ENCODE data around the gene COL9A3. TPM values are rescaled to one million over a fixed set of nuclear protein-coding genes. Genes with fewer than 3 reads are reported as not detected.

COL9A3 gene
- total RNA-seq, 1 donor from 2014 or later = 78.7 TPM

DNA sequence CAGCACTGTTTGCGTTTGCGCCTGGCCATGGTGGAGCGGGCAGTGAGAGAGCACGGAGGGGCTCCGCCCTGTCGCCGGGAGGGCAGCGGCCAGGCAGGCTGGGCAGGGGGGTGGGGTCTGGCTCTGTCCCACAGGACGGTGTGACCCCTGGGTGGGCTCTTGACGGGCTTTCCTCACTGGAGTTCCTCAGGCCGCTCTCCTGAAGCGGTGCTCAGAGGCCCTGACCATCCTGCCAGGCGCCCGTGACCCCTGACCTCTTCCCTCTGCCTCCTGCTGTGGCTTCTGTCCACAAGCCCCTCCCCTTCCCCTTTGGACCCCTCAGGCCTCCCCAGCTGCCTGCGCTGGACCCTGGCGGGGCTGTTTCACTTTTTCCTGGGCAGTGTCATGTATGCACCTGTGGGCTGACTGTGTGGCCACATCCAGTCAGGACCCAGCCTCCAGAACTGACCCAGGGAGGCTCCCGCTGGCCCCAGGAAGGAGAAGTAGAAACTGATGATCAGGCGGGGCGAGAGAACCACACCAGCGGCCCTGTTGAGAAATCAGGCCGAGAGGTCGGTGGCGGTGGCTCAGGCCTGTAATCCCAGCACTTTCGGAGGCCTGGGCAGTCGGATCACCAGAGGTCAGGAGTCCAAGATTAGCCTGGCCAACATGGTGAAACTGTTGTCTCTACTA, 11.0 kb upstream of the COL9A3 start:
- peak overlapping the region; percentile 52 for H3K27ac Mint-ChIP-seq (ENCODE audit: unreplicated experiment)
- TF ChIP-seq, protein P1, sequence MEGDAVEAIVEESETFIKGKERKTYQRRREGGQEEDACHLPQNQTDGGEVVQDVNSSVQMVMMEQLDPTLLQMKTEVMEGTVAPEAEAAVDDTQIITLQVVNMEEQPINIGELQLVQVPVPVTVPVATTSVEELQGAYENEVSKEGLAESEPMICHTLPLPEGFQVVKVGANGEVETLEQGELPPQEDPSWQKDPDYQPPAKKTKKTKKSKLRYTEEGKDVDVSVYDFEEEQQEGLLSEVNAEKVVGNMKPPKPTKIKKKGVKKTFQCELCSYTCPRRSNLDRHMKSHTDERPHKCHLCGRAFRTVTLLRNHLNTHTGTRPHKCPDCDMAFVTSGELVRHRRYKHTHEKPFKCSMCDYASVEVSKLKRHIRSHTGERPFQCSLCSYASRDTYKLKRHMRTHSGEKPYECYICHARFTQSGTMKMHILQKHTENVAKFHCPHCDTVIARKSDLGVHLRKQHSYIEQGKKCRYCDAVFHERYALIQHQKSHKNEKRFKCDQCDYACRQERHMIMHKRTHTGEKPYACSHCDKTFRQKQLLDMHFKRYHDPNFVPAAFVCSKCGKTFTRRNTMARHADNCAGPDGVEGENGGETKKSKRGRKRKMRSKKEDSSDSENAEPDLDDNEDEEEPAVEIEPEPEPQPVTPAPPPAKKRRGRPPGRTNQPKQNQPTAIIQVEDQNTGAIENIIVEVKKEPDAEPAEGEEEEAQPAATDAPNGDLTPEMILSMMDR (IDR thresholded peaks at IDR 0.05; ENCODE audit: partially characterized antibody, unreplicated experiment) = no peak
- peaks cover 9% of the 10 kb centered on the region for H3K4me1 Mint-ChIP-seq (ENCODE audit: low read depth, unreplicated experiment)
- peak; percentile 73 for DNase-seq
- peak overlapping the region; percentile 84 for H3K4me3 Mint-ChIP-seq (ENCODE audit: unreplicated experiment)
- peaks cover 8% of the 10 kb centered on the region for H3K27me3 Mint-ChIP-seq (ENCODE audit: unreplicated experiment)
- peaks cover 2% of the 10 kb centered on the region for H3K9me3 Mint-ChIP-seq (ENCODE audit: unreplicated experiment)
- H3K36me3 Mint-ChIP-seq (ENCODE audit: unreplicated experiment) = no peaks in the 10 kb centered on the region

DNA sequence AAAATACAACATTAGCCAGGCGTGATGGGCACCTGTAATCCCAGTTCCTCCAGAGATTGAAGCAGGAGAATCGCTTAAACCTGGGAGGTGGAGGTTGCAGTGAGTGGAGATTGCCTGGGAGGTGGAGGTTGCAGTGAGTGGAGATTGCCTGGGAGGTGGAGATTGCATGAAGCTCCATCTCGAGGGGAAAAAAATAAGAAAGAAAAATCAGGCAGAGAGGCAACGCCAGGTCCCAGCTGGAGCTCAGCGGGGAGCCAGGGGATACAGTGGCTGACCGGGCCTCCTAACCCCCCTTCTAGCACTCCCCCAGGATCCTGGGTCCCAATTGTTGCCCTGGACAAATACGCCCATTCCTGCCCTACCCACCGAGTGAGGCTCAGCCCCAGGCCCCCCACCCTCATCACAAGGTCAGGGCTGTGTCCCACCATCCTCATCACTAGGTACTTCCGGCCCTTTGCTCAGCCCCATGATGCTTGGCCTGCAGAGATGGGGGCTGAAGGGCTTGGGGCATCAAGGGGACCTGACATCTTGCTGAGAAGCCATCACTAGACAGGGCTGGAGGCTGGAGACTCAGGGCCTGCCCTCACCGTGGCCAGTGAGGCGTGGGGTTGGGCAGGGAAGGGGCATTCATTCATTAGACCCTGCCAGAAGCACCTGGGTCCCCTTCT, 10.3 kb upstream of the COL9A3 start:
- H3K4me3 Mint-ChIP-seq (ENCODE audit: unreplicated experiment) = peak overlapping the region; percentile 84
- peaks cover 7% of the 10 kb centered on the region for H3K27me3 Mint-ChIP-seq (ENCODE audit: unreplicated experiment)
- H3K36me3 Mint-ChIP-seq (ENCODE audit: unreplicated experiment) = no peaks in the 10 kb centered on the region
- peak overlapping the region; percentile 52 for H3K27ac Mint-ChIP-seq (ENCODE audit: unreplicated experiment)
- peaks cover 2% of the 10 kb centered on the region for H3K9me3 Mint-ChIP-seq (ENCODE audit: unreplicated experiment)
- DNase-seq = no peak
- TF ChIP-seq, protein P1 (IDR thresholded peaks at IDR 0.05; ENCODE audit: partially characterized antibody, unreplicated experiment) = no peak
- H3K4me1 Mint-ChIP-seq (ENCODE audit: low read depth, unreplicated experiment) = peaks cover 9% of the 10 kb centered on the region

DNA sequence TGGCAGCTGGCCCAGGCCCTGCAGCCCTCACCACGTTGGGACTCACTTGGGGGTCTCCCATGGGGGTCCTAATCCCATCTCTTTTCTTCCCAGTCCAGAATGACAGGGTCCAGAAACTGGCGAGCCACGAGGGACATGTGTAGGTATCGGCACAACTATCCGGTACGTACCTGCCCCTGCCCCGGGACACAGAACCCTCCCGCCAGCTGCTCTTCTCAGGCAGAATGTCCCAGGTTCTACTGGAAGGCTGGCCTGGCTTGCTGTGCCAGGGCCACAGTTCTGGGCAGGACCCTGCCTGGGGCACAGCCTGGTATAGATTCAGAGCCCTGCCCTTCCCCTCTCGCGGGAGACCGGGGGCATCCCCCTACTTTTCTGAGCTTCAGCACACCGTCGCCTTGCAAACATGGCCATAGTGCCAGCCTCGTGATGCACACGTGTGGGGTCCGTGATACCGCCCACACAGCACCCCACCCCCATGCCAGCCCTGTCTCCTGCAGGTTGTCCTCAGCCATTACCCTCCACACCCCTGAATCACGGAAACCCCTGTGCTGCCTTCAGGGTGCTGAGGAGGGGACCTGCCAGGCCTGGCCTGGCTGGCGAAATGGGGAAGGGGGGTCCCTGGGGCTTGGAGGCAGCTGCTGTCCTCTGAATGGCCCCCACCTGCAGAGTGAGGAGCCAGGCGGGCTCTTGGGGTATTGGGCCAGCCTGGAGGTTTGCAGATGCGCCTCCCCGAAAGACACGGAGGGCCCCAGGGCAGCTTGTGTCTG, 9.2 kb upstream of the COL9A3 start:
- Mint-ChIP-seq H3K27ac (ENCODE audit: unreplicated experiment) (no peak overlapping the region), H3K27me3 (ENCODE audit: unreplicated experiment) (peaks cover 6% of the 10 kb centered on the region), H3K9me3 (ENCODE audit: unreplicated experiment) (peaks cover 2% of the 10 kb centered on the region), H3K4me3 (ENCODE audit: unreplicated experiment) (peak overlapping the region; percentile 32), H3K4me1 (ENCODE audit: low read depth, unreplicated experiment) (peaks cover 9% of the 10 kb centered on the region), H3K36me3 (ENCODE audit: unreplicated experiment) (no peaks in the 10 kb centered on the region)
- no peak for DNase-seq
- TF ChIP-seq, protein P1 (IDR thresholded peaks at IDR 0.05; ENCODE audit: partially characterized antibody, unreplicated experiment) = no peak

DNA sequence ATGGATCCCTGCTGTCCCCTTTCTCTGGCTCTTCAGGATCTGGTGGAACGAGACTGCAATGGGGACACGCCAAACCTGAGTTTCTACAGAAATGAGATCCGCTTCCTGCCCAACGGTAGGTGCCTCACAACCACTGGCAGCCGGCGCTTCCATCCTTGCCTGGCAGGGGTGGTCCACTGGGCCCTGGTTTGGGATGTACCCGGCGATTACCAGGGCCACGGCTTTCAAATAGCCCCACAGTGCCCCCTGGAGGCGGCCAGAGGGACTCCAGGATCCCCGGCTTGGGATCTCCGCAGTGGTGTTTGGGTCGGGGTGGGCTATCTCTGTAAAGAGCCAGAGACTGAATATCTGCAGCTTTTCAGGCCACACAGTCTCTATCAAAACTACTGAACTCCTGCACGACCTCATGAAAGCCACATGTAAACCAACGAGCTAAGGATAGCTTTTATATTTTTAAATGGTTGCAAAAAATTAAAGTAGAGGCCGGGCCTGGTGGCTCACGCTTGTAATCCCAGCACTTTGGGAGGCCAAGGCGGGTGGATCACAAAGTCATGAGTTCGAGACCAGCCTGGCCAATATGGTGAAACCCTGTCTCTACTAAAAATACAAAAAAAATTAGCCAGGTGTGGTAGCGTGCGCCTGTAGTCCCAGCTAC, 8.5 kb upstream of the COL9A3 start:
- Mint-ChIP-seq H3K9me3 (ENCODE audit: unreplicated experiment) (peaks cover 2% of the 10 kb centered on the region), H3K27ac (ENCODE audit: unreplicated experiment) (no peak overlapping the region), H3K27me3 (ENCODE audit: unreplicated experiment) (peaks cover 6% of the 10 kb centered on the region), H3K4me1 (ENCODE audit: low read depth, unreplicated experiment) (peaks cover 9% of the 10 kb centered on the region), H3K4me3 (ENCODE audit: unreplicated experiment) (peak overlapping the region; percentile 32), H3K36me3 (ENCODE audit: unreplicated experiment) (no peaks in the 10 kb centered on the region)
- DNase-seq = peak; percentile 85
- TF ChIP-seq, protein P1 (IDR thresholded peaks at IDR 0.05; ENCODE audit: partially characterized antibody, unreplicated experiment) = peak; percentile 90
